Thyroid gland (tissue), 4 donors: ENCODE measurements around the gene DHX34. TPM values are rescaled to one million over a fixed set of nuclear protein-coding genes. Genes with fewer than 3 reads are reported as not detected.

Experiments
- DNase-seq, 2 donors: peaks; one replicate each; pipeline ENCODE4 v3.0.0-alpha.2; 2019
- H3K27ac ChIP-seq, 3 donors: fragments of 200-600 bp; sonication (generic); 1 replicate in 2 of 3; 2 replicates in 1 of 3; pipeline ENCODE4 v1.5.1; 2016 to 2019; ENCODE audit warnings: mild to moderate bottlenecking in 1 of 3, moderate library complexity in 1 of 3
- H3K27me3 ChIP-seq: fragments of 200-600 bp; sonication (generic); one replicate; pipeline ENCODE4 v1.5.1; 2019
- H3K36me3 ChIP-seq, 2 donors: fragments of 200-600 bp; sonication (generic); one replicate each; pipeline ENCODE4 v1.5.1; 2016 to 2019
- H3K4me1 ChIP-seq, 2 donors: fragments of 200-600 bp; sonication (generic); one replicate each; pipeline ENCODE4 v1.5.1; 2017 to 2019
- H3K4me3 ChIP-seq, 3 donors: fragments of 200-600 bp; sonication (generic); replicated peaks in 1 of 3; 1 replicate in 2 of 3; 2 replicates in 1 of 3; pipeline ENCODE4 v1.5.1; 2016; ENCODE audit warnings: mild to moderate bottlenecking in 1 of 3
- H3K9me3 ChIP-seq: fragments of 200-600 bp; sonication (generic); one replicate; pipeline ENCODE4 v1.5.1; 2017
- POLR2A ChIP-seq, 2 donors: fragments of 450-650 bp; IDR thresholded peaks; one replicate each; pipeline ENCODE4 v1.6.1; 2017; ENCODE audit warnings: antibody characterized with exemption in 2 of 2, mild to moderate bottlenecking in 2 of 2, moderate library complexity in 1 of 2
- WGBS, 2 donors: methylation state at CpG; one replicate each; pipeline ENCODE4 v1.1.5; 2017; 5-methylcytosine and 5-hydroxymethylcytosine counted together
- intact Hi-C: fragments of 100-400 bp; cut with DNase I; formaldehyde crosslinking; loops from one replicate; pipeline ENCODE4 v1.15.1; 2023
- total RNA-seq, 4 donors: library from RNA; depleted of rRNA; stranded (reverse); fragments of >200 nt; gene quantifications; one replicate each; pipeline ENCODE4 v1.2.3, GENCODE V29; 2016
- TF ChIP-seq, protein P1 (sequence below), 6 experiments: fragments of 200-600 bp in 3 of 6; fragments of 450-650 bp in 3 of 6; sonication (generic) in 3 of 6; IDR thresholded peaks; one replicate each; pipeline ENCODE4 v1.5.1; 2016 to 2019; ENCODE audit warnings: antibody characterized with exemption in 6 of 6, mild to moderate bottlenecking in 2 of 6, inconsistent platforms in 1 of 6, moderate library complexity in 1 of 6

The DHX34 gene
- total RNA-seq, 4 donors from 2014 or later, result 15.2 to 20.1 (median 17.3) TPM

DNA sequence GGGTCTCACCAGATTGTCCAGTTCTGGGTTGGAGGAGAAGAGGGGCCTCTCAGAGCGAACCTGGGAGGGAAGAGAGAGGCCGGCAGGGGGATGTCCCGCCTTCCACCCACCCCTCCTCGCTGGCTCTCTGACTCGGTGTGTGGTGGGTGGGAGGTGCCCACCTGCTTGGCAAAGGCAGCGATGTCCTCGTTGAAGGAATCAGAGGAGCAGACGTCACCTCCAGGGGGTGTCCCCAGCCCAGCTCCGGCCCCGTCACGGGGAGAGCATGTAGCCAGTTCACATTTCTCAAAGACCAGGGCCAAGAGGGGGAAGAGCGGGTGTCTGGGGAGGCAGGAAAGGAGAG lies 67.5 kb downstream of the DHX34 start:
- no peak for DNase-seq
- intact Hi-C loops, result no loop called here
- Histone ChIP-seq H3K36me3 (no peaks in the 10 kb centered on the region), H3K4me1 (no peaks in the 10 kb centered on the region), H3K27me3 (peaks cover 9% of the 10 kb centered on the region), H3K9me3 (no peaks in the 10 kb centered on the region), H3K27ac (no peak overlapping the region), H3K4me3 (no peak overlapping the region)
- TF ChIP-seq, protein P1, sequence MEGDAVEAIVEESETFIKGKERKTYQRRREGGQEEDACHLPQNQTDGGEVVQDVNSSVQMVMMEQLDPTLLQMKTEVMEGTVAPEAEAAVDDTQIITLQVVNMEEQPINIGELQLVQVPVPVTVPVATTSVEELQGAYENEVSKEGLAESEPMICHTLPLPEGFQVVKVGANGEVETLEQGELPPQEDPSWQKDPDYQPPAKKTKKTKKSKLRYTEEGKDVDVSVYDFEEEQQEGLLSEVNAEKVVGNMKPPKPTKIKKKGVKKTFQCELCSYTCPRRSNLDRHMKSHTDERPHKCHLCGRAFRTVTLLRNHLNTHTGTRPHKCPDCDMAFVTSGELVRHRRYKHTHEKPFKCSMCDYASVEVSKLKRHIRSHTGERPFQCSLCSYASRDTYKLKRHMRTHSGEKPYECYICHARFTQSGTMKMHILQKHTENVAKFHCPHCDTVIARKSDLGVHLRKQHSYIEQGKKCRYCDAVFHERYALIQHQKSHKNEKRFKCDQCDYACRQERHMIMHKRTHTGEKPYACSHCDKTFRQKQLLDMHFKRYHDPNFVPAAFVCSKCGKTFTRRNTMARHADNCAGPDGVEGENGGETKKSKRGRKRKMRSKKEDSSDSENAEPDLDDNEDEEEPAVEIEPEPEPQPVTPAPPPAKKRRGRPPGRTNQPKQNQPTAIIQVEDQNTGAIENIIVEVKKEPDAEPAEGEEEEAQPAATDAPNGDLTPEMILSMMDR (IDR thresholded peaks at IDR 0.05), result no peak
- no peak for TF ChIP-seq POLR2A (IDR thresholded peaks at IDR 0.05)
- 31 to 47% methylated on average over 12 of the region's 12 CpGs for WGBS, 2 donors

DNA sequence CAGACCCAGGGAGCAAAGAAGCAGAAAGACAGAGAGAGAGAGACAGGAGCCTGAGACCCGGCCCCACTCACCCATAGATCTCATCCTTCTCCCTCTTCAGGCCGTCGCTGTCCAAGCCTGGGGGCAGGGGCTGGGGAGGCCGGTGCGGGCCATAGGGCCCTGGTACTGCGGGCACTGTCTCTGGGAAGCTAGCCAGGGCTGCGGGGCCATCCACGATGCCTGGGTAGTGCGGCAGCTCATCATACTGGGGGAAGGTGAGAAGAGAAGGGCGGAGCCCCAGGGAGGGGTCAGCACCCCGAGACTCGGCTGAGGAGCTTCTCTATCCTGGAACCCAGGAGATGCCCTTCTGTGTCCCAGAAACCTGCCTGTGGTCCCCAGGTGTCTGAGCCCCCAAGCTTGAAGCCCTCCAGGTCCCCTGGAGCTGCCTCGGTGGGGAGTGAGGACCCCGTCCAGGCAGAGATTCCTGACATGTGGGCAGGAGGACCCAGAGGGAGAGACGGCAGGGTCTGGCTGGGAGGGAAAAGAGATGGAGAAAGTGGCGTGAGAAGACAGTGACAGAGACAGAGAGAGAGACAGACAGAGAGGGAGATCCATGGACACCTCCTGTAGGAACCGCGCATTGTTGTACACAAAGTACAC lies 68.1 kb downstream of the DHX34 start:
- H3K4me1 ChIP-seq, result no peaks in the 10 kb centered on the region
- no peak for DNase-seq
- H3K4me3 ChIP-seq, result no peak overlapping the region
- no peaks in the 10 kb centered on the region for H3K9me3 ChIP-seq
- peaks cover 14% of the 10 kb centered on the region for H3K27me3 ChIP-seq
- TF ChIP-seq POLR2A (IDR thresholded peaks at IDR 0.05), result no peak
- TF ChIP-seq, protein P1 (IDR thresholded peaks at IDR 0.05), result no peak
- no peaks in the 10 kb centered on the region for H3K36me3 ChIP-seq
- intact Hi-C loops, result no loop called here
- no peak overlapping the region for H3K27ac ChIP-seq
- 9 to 33% methylated on average over 17 to 18 of the region's 18 CpGs for WGBS, 2 donors

DNA sequence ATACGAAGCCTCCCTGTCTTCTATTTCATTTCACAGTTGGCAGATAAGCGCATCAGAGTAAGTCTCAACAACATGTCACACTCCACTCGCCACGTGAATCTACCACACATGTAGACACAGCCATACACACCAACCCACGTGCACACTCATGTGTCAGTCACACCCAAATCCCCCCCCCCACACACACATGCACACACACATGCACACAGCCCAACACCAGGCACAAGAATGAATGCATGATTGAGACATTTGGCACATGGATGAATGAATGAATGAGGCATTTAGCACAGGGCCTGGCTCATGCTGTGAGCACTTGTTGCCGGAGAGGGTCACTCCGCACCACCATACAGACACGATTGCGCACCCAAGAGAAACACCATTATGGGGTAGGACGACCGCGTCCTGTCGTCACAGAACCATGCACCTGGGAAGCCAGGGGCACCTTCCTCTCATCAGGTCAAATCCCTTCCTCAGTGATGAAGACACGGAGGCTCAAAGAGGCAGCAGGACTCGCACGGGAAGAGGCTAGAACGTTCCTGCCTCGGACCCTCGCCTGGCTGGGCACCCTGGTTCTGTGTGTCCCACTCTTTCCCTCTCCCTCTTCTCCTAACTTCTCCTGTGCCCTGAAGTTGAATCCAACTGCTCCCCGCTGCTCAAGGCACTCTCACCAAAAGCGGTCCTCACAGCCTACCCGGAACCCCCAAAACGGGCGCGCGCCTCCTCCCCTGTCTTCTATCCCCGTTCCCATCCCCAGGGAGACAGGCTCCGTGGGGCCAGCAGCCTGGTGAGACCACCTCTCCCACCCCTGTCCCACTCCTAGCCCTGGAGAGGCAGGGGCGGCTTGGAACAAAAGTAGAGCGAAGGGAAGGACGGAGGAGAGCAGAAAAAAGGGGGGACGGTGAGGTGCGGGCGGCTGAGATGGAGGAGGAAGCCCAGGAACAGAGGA lies 68.9 kb downstream of the DHX34 start:
- 4 to 11% methylated on average over 30 to 33 of the region's 34 CpGs for whole genome bisulfite sequencing, 2 donors
- intact Hi-C loops, result no loop called here
- no peak overlapping the region for H3K27ac ChIP-seq

DNA sequence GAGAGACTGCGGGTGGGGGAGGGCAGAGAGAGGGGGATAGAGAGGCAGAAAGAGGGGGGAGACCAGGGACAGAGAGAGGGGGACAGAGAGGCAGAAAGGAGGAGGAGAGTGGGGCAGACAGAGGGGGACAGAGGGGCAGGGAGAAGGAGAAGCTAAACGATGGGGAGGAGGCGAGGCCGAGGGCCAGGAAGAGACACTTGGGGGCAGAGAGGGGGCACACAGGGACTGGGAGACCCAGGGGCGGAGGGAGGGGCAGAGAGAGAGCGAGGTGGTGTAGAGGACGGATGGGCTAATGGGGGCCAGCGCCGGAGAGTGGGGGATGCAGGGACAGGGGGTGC lies 69.5 kb downstream of the DHX34 start:
- no peaks in the 10 kb centered on the region for H3K36me3 ChIP-seq
- no peaks in the 10 kb centered on the region for H3K9me3 ChIP-seq
- H3K27ac ChIP-seq, result no peak overlapping the region
- whole genome bisulfite sequencing, 2 donors, result 1 to 2% methylated on average over 9 of the region's 9 CpGs
- no peak for TF ChIP-seq POLR2A (IDR thresholded peaks at IDR 0.05)
- TF ChIP-seq, protein P1 (IDR thresholded peaks at IDR 0.05), result no peak
- no peaks in the 10 kb centered on the region for H3K4me1 ChIP-seq
- DNase-seq, result no peak
- intact Hi-C loops, result no loop called here
- peaks cover 14% of the 10 kb centered on the region for H3K27me3 ChIP-seq
- peak overlapping the region in 1 of 3 donors; percentile 16 for H3K4me3 ChIP-seq

More for the DNA sequence above, 68.9 kb downstream of the DHX34 start:
- Histone ChIP-seq H3K36me3 (no peaks in the 10 kb centered on the region), H3K9me3 (no peaks in the 10 kb centered on the region), H3K4me1 (no peaks in the 10 kb centered on the region), H3K4me3 (no peak overlapping the region), H3K27me3 (peaks cover 14% of the 10 kb centered on the region)
- no peak for TF ChIP-seq POLR2A (IDR thresholded peaks at IDR 0.05)
- TF ChIP-seq, protein P1 (IDR thresholded peaks at IDR 0.05), result no peak
- no peak for DNase-seq
